Spleen (tissue), 7 donors: ENCODE results near the gene ITGA7.

Experiments
- POLR2A ChIP-seq, 3 donors: fragments of 450-650 bp; IDR thresholded peaks; one replicate each; pipeline ENCODE4 v1.5.1; 2017; ENCODE audit warnings: antibody characterized with exemption in 3 of 3, mild to moderate bottlenecking in 1 of 3
- TF ChIP-seq, protein P1 (sequence below), 11 experiments: fragments of 200-600 bp in 7 of 11; fragments of 450-650 bp in 4 of 11; sonication (generic) in 4 of 11; IDR thresholded peaks in 8 of 11; conservative IDR thresholded peaks in 3 of 11; 1 replicate in 7 of 11; 2 replicates in 4 of 11; pipeline versions ENCODE4 v1.4.0 to v1.8.0; 2016 to 2021; ENCODE audit warnings: antibody characterized with exemption in 11 of 11, inconsistent platforms in 4 of 11, mild to moderate bottlenecking in 1 of 11
- donor health status: DM: no; HTN: no; CAD: no; lungs with moderate emphysema.
- donor health status: DM: no; HTN: no; CAD: no.
- donor health status: DM: no; HTN: no; CAD: no.

DNA sequence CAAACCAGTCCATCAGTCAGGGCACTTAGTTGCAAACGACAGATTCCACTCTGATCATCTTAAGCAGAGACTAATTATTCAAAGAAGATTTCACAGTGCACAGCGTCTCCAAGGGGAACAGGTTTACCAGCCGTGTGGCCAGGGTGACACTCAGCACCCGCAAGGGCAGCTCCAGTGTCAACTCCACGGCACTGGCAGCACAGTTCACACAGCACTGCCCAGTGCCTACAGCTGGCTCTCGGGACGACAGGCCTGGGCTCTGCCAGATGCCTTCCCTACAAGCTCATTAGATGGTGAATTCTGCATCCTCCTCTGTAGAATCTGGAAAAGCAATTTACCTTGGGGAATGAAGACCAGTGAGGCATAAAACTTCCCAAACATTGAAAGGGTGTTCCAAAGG, 66.1 kb downstream of the ITGA7 start:
- TF ChIP-seq, protein P1, sequence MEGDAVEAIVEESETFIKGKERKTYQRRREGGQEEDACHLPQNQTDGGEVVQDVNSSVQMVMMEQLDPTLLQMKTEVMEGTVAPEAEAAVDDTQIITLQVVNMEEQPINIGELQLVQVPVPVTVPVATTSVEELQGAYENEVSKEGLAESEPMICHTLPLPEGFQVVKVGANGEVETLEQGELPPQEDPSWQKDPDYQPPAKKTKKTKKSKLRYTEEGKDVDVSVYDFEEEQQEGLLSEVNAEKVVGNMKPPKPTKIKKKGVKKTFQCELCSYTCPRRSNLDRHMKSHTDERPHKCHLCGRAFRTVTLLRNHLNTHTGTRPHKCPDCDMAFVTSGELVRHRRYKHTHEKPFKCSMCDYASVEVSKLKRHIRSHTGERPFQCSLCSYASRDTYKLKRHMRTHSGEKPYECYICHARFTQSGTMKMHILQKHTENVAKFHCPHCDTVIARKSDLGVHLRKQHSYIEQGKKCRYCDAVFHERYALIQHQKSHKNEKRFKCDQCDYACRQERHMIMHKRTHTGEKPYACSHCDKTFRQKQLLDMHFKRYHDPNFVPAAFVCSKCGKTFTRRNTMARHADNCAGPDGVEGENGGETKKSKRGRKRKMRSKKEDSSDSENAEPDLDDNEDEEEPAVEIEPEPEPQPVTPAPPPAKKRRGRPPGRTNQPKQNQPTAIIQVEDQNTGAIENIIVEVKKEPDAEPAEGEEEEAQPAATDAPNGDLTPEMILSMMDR (IDR thresholded peaks at IDR 0.05 in 8 of 11, conservative IDR thresholded peaks at IDR 0.05 in 3 of 11), result no peak
- TF ChIP-seq POLR2A (IDR thresholded peaks at IDR 0.05), result no peak
